ENCODE data around the gene DACH1. TPM values are rescaled to one million over a fixed set of nuclear protein-coding genes. Genes with fewer than 3 reads are reported as not detected.

DACH1 gene
- total and polyA plus RNA-seq, 2 of the 8 experiments (the other 6 are each of a cell fraction or from before 2014, with no cell fraction given) = 0.12 to 0.67 TPM

DNA sequence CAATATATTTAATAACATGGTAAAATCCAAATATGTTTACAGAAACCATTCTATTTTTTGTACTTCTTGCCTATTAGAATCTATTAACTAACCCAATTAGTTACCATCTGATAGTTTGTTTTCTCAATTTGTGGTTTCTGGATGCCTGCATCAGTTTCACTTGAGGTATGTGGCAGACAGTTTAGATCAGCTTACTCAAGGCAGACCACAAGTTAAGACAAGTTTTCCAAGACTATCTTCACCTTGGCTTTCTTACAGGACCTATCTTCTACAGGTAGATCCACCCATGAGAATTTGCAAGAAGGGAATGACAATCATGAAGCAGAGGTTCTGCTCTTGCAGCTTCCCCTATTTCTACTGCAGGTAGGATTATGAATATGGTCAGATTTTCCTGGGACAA, 458.6 kb downstream of the DACH1 start (continued):
- TF ChIP-seq, protein P1, sequence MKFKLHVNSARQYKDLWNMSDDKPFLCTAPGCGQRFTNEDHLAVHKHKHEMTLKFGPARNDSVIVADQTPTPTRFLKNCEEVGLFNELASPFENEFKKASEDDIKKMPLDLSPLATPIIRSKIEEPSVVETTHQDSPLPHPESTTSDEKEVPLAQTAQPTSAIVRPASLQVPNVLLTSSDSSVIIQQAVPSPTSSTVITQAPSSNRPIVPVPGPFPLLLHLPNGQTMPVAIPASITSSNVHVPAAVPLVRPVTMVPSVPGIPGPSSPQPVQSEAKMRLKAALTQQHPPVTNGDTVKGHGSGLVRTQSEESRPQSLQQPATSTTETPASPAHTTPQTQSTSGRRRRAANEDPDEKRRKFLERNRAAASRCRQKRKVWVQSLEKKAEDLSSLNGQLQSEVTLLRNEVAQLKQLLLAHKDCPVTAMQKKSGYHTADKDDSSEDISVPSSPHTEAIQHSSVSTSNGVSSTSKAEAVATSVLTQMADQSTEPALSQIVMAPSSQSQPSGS (IDR thresholded peaks at IDR 0.05; ENCODE audit: low read length) = no peak
- TF ChIP-seq, protein P2, sequence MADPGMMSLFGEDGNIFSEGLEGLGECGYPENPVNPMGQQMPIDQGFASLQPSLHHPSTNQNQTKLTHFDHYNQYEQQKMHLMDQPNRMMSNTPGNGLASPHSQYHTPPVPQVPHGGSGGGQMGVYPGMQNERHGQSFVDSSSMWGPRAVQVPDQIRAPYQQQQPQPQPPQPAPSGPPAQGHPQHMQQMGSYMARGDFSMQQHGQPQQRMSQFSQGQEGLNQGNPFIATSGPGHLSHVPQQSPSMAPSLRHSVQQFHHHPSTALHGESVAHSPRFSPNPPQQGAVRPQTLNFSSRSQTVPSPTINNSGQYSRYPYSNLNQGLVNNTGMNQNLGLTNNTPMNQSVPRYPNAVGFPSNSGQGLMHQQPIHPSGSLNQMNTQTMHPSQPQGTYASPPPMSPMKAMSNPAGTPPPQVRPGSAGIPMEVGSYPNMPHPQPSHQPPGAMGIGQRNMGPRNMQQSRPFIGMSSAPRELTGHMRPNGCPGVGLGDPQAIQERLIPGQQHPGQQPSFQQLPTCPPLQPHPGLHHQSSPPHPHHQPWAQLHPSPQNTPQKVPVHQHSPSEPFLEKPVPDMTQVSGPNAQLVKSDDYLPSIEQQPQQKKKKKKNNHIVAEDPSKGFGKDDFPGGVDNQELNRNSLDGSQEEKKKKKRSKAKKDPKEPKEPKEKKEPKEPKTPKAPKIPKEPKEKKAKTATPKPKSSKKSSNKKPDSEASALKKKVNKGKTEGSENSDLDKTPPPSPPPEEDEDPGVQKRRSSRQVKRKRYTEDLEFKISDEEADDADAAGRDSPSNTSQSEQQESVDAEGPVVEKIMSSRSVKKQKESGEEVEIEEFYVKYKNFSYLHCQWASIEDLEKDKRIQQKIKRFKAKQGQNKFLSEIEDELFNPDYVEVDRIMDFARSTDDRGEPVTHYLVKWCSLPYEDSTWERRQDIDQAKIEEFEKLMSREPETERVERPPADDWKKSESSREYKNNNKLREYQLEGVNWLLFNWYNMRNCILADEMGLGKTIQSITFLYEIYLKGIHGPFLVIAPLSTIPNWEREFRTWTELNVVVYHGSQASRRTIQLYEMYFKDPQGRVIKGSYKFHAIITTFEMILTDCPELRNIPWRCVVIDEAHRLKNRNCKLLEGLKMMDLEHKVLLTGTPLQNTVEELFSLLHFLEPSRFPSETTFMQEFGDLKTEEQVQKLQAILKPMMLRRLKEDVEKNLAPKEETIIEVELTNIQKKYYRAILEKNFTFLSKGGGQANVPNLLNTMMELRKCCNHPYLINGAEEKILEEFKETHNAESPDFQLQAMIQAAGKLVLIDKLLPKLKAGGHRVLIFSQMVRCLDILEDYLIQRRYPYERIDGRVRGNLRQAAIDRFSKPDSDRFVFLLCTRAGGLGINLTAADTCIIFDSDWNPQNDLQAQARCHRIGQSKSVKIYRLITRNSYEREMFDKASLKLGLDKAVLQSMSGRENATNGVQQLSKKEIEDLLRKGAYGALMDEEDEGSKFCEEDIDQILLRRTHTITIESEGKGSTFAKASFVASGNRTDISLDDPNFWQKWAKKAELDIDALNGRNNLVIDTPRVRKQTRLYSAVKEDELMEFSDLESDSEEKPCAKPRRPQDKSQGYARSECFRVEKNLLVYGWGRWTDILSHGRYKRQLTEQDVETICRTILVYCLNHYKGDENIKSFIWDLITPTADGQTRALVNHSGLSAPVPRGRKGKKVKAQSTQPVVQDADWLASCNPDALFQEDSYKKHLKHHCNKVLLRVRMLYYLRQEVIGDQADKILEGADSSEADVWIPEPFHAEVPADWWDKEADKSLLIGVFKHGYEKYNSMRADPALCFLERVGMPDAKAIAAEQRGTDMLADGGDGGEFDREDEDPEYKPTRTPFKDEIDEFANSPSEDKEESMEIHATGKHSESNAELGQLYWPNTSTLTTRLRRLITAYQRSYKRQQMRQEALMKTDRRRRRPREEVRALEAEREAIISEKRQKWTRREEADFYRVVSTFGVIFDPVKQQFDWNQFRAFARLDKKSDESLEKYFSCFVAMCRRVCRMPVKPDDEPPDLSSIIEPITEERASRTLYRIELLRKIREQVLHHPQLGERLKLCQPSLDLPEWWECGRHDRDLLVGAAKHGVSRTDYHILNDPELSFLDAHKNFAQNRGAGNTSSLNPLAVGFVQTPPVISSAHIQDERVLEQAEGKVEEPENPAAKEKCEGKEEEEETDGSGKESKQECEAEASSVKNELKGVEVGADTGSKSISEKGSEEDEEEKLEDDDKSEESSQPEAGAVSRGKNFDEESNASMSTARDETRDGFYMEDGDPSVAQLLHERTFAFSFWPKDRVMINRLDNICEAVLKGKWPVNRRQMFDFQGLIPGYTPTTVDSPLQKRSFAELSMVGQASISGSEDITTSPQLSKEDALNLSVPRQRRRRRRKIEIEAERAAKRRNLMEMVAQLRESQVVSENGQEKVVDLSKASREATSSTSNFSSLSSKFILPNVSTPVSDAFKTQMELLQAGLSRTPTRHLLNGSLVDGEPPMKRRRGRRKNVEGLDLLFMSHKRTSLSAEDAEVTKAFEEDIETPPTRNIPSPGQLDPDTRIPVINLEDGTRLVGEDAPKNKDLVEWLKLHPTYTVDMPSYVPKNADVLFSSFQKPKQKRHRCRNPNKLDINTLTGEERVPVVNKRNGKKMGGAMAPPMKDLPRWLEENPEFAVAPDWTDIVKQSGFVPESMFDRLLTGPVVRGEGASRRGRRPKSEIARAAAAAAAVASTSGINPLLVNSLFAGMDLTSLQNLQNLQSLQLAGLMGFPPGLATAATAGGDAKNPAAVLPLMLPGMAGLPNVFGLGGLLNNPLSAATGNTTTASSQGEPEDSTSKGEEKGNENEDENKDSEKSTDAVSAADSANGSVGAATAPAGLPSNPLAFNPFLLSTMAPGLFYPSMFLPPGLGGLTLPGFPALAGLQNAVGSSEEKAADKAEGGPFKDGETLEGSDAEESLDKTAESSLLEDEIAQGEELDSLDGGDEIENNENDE (IDR thresholded peaks at IDR 0.05; ENCODE audit: insufficient replicate concordance, low read length) = no peak
- TF ChIP-seq YY1 (IDR thresholded peaks at IDR 0.05; ENCODE audit: low read depth, low read length) (no peak), SP2 (IDR thresholded peaks at IDR 0.05; ENCODE audit: low read length) (no peak)

Data from H1 (cell line).